HEK293 (cell line): ENCODE data around the gene GNB5.

Experiments used
- GFI1B ChIP-seq: fragments of 450-650 bp; formaldehyde crosslinking; IDR thresholded peaks from 2 replicates; pipeline ENCODE4 v1.5.1; 2016; ENCODE audit warnings: missing biosample characterization, missing genetic modification characterization
- SETDB1 ChIP-seq: IDR thresholded peaks from one replicate; pipeline ENCODE4 v1.6.1; 2017; ENCODE audit warnings: mild to moderate bottlenecking, low read length, moderate library complexity, mixed read lengths; ENCODE audit not compliant: insufficient read length
- TCF7L2 ChIP-seq: IDR thresholded peaks from 2 replicates; pipeline ENCODE4 v1.6.1; 2011; ENCODE audit warnings: low read depth, mild to moderate bottlenecking, inconsistent platforms, low read length, moderate library complexity, borderline replicate concordance
- YY1 ChIP-seq: fragments of 450-650 bp; formaldehyde crosslinking; IDR thresholded peaks from 2 replicates; pipeline ENCODE4 v1.5.1; 2018; ENCODE audit warnings: missing biosample characterization, missing genetic modification characterization
- ZBTB7A ChIP-seq: fragments of 450-650 bp; formaldehyde crosslinking; IDR thresholded peaks from 2 replicates; pipeline ENCODE4 v1.5.1; 2016; ENCODE audit warnings: low read depth, missing biosample characterization, missing genetic modification characterization
- ZFP37 ChIP-seq: fragments of 450-650 bp; formaldehyde crosslinking; IDR thresholded peaks from 2 replicates; pipeline ENCODE4 v1.5.1; 2016; ENCODE audit warnings: missing biosample characterization, missing genetic modification characterization
- ZNF555 ChIP-seq: fragments of 450-650 bp; formaldehyde crosslinking; conservative IDR thresholded peaks from 2 replicates; pipeline ENCODE4 v1.5.1; 2017; ENCODE audit warnings: missing biosample characterization, mild to moderate bottlenecking, missing genetic modification characterization, inconsistent platforms
- ZNF629 ChIP-seq: fragments of 450-650 bp; formaldehyde crosslinking; IDR thresholded peaks from 2 replicates; pipeline ENCODE4 v1.5.1; 2017; ENCODE audit warnings: missing biosample characterization, missing genetic modification characterization
- TF ChIP-seq, protein P1 (sequence below): fragments of 450-650 bp; formaldehyde crosslinking; IDR thresholded peaks from 2 replicates; pipeline ENCODE4 v1.5.1; 2016; ENCODE audit warnings: missing biosample characterization, missing genetic modification characterization
- TF ChIP-seq, protein P2 (sequence below): sonication (generic); formaldehyde crosslinking; IDR thresholded peaks from 2 replicates; pipeline ENCODE4 v1.8.1; 2022; ENCODE audit warnings: mild to moderate bottlenecking, moderate library complexity, missing genetic modification reagents
- TF ChIP-seq, protein P3 (sequence below): fragments of 450-650 bp; formaldehyde crosslinking; IDR thresholded peaks from 2 replicates; pipeline ENCODE4 v1.5.1; 2016; ENCODE audit warnings: missing biosample characterization, missing genetic modification characterization, low read depth
- TF ChIP-seq, protein P4 (sequence below): fragments of 450-650 bp; formaldehyde crosslinking; IDR thresholded peaks from 2 replicates; pipeline ENCODE4 v1.5.1; 2016; ENCODE audit warnings: missing biosample characterization, missing genetic modification characterization
- TF ChIP-seq, protein P5 (sequence below): fragments of 450-650 bp; formaldehyde crosslinking; IDR thresholded peaks from 2 replicates; pipeline ENCODE4 v1.5.1; 2016; ENCODE audit warnings: missing biosample characterization, missing genetic modification characterization
- TF ChIP-seq, protein P6 (sequence below): fragments of 450-650 bp; formaldehyde crosslinking; IDR thresholded peaks from 2 replicates; pipeline ENCODE4 v1.5.1; 2016; ENCODE audit warnings: missing biosample characterization, missing genetic modification characterization

DNA sequence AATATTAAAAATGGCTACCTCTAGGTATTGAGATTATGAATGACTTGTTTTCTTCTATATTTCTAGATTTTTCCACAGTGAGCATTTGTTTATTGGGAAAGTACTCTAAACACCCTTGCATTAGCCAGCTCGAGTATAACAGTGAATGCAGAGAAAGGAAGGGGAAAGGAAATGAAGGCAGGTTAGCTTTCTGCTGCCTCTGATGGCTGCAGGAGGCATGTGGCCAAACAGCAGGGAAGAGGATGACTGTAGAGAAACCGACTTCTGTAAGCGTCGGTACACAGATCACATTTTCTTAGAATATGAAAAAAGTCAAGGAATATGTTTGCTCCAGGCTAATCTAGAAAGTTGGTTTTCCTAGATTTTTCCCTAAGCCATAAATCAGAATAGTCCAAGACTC, 19.8 kb downstream of the GNB5 start:
- TF ChIP-seq, protein P1, sequence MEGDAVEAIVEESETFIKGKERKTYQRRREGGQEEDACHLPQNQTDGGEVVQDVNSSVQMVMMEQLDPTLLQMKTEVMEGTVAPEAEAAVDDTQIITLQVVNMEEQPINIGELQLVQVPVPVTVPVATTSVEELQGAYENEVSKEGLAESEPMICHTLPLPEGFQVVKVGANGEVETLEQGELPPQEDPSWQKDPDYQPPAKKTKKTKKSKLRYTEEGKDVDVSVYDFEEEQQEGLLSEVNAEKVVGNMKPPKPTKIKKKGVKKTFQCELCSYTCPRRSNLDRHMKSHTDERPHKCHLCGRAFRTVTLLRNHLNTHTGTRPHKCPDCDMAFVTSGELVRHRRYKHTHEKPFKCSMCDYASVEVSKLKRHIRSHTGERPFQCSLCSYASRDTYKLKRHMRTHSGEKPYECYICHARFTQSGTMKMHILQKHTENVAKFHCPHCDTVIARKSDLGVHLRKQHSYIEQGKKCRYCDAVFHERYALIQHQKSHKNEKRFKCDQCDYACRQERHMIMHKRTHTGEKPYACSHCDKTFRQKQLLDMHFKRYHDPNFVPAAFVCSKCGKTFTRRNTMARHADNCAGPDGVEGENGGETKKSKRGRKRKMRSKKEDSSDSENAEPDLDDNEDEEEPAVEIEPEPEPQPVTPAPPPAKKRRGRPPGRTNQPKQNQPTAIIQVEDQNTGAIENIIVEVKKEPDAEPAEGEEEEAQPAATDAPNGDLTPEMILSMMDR = no peak
- TF ChIP-seq ZNF629 (no peak), SETDB1 (no peak), YY1 (tag by site-specific recombination) (no peak), GFI1B (tag by site-specific recombination) (no peak), ZBTB7A (no peak), ZFP37 (no peak), TCF7L2 (no peak), ZNF555 (no peak)
- TF ChIP-seq, protein P2, sequence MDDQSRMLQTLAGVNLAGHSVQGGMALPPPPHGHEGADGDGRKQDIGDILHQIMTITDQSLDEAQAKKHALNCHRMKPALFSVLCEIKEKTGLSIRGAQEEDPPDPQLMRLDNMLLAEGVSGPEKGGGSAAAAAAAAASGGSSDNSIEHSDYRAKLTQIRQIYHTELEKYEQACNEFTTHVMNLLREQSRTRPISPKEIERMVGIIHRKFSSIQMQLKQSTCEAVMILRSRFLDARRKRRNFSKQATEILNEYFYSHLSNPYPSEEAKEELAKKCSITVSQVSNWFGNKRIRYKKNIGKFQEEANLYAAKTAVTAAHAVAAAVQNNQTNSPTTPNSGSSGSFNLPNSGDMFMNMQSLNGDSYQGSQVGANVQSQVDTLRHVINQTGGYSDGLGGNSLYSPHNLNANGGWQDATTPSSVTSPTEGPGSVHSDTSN (CRISPR knock-in tag) = no peak
- TF ChIP-seq, protein P3, sequence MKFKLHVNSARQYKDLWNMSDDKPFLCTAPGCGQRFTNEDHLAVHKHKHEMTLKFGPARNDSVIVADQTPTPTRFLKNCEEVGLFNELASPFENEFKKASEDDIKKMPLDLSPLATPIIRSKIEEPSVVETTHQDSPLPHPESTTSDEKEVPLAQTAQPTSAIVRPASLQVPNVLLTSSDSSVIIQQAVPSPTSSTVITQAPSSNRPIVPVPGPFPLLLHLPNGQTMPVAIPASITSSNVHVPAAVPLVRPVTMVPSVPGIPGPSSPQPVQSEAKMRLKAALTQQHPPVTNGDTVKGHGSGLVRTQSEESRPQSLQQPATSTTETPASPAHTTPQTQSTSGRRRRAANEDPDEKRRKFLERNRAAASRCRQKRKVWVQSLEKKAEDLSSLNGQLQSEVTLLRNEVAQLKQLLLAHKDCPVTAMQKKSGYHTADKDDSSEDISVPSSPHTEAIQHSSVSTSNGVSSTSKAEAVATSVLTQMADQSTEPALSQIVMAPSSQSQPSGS (tag by site-specific recombination) = no peak
- TF ChIP-seq, protein P4, sequence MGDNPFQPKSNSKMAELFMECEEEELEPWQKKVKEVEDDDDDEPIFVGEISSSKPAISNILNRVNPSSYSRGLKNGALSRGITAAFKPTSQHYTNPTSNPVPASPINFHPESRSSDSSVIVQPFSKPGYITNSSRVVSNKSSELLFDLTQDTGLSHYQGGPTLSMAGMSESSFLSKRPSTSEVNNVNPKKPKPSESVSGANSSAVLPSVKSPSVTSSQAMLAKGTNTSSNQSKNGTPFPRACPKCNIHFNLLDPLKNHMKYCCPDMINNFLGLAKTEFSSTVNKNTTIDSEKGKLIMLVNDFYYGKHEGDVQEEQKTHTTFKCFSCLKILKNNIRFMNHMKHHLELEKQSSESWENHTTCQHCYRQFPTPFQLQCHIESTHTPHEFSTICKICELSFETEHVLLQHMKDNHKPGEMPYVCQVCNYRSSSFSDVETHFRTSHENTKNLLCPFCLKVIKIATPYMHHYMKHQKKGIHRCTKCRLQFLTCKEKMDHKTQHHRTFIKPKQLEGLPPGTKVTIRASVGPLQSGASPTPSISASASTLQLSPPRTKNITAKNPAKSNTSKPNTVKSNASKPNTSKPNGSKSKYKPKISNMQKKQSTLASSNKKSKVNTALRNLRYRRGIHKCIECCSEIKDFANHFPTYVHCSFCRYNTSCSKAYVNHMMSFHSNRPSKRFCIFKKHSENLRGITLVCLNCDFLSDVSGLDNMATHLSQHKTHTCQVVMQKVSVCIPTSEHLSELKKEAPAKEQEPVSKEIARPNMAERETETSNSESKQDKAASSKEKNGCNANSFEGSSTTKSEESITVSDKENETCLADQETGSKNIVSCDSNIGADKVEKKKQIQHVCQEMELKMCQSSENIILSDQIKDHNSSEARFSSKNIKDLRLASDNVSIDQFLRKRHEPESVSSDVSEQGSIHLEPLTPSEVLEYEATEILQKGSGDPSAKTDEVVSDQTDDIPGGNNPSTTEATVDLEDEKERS (tag by site-specific recombination) = no peak
- TF ChIP-seq, protein P5, sequence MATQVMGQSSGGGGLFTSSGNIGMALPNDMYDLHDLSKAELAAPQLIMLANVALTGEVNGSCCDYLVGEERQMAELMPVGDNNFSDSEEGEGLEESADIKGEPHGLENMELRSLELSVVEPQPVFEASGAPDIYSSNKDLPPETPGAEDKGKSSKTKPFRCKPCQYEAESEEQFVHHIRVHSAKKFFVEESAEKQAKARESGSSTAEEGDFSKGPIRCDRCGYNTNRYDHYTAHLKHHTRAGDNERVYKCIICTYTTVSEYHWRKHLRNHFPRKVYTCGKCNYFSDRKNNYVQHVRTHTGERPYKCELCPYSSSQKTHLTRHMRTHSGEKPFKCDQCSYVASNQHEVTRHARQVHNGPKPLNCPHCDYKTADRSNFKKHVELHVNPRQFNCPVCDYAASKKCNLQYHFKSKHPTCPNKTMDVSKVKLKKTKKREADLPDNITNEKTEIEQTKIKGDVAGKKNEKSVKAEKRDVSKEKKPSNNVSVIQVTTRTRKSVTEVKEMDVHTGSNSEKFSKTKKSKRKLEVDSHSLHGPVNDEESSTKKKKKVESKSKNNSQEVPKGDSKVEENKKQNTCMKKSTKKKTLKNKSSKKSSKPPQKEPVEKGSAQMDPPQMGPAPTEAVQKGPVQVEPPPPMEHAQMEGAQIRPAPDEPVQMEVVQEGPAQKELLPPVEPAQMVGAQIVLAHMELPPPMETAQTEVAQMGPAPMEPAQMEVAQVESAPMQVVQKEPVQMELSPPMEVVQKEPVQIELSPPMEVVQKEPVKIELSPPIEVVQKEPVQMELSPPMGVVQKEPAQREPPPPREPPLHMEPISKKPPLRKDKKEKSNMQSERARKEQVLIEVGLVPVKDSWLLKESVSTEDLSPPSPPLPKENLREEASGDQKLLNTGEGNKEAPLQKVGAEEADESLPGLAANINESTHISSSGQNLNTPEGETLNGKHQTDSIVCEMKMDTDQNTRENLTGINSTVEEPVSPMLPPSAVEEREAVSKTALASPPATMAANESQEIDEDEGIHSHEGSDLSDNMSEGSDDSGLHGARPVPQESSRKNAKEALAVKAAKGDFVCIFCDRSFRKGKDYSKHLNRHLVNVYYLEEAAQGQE (tag by site-specific recombination) = no peak
- TF ChIP-seq, protein P6, sequence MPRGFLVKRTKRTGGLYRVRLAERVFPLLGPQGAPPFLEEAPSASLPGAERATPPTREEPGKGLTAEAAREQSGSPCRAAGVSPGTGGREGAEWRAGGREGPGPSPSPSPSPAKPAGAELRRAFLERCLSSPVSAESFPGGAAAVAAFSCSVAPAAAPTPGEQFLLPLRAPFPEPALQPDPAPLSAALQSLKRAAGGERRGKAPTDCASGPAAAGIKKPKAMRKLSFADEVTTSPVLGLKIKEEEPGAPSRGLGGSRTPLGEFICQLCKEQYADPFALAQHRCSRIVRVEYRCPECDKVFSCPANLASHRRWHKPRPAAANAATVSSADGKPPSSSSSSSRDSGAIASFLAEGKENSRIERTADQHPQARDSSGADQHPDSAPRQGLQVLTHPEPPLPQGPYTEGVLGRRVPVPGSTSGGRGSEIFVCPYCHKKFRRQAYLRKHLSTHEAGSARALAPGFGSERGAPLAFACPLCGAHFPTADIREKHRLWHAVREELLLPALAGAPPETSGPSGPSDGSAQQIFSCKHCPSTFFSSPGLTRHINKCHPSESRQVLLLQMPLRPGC (tag by site-specific recombination) = no peak
